ENCODE measurements around the gene SAG. TPM values are rescaled to one million over a fixed set of nuclear protein-coding genes. Genes with fewer than 3 reads are reported as not detected.

SAG gene
- total and polyA plus RNA-seq, 2 donors (not counting 3 experiments of a cell fraction or from before 2014, with no cell fraction given) = not detected

GRCh38 chr2:233265899-233266431 lies 41.7 kb upstream of the SAG start:
- intact Hi-C loops (cut with micrococcal nuclease) (no loop called here), dilution Hi-C loops (cut with MboI; ENCODE audit: extremely low pct_ligation_motif_present, low sequenced_read_pairs) (no loop called here)
- Histone ChIP-seq H3K27ac (ENCODE audit: insufficient read depth, low read depth, low read length) (no peak overlapping the region), H3K4me2 (ENCODE audit: insufficient read depth, low read length) (no peak overlapping the region), H3K9ac (replicated peaks; ENCODE audit: extremely low read depth, insufficient read depth, low read length) (no peak overlapping the region), H3K27me3 (ENCODE audit: control insufficient read depth in 2 of 2, insufficient read depth in 2 of 2, low read length in 2 of 2) (no peaks in the 10 kb centered on the region), H4K20me1 (replicated peaks; ENCODE audit: control insufficient read depth, extremely low read depth, insufficient read depth, low read length) (no peaks in the 10 kb centered on the region), H3K36me3 (ENCODE audit: control insufficient read depth in 2 of 2, extremely low read depth in 1 of 2, insufficient read depth in 2 of 2, low read length in 2 of 2) (peaks cover 26 to 44% of the 10 kb centered on the region in 2 experiments), H3K4me1 (ENCODE audit: control insufficient read depth, extremely low read depth, insufficient read depth, low read length) (peaks cover 8% of the 10 kb centered on the region), H3K9me3 (replicated peaks; ENCODE audit: control insufficient read depth, insufficient read depth, low read length) (no peaks in the 10 kb centered on the region), H2AFZ (ENCODE audit: low read depth, low read length) (no peak overlapping the region), H3K4me3 (replicated peaks in 1 of 3; ENCODE audit: insufficient read depth in 1 of 3, low read depth in 1 of 3, low read length in 3 of 3) (no peak overlapping the region), H3K79me2 (ENCODE audit: control insufficient read depth, insufficient read depth, low read length) (peaks cover 9% of the 10 kb centered on the region), H3K9me1 (replicated peaks; ENCODE audit: control insufficient read depth, extremely low read depth, insufficient read depth, low read length) (no peaks in the 10 kb centered on the region)
- no TSS peak for BruUV-seq (replicated peaks)
- TF ChIP-seq MYC (IDR thresholded peaks at IDR 0.05; ENCODE audit: low read depth, low read length) (no peak), JUN (IDR thresholded peaks at IDR 0.05; ENCODE audit: borderline replicate concordance, insufficient read depth, insufficient read length, low read depth) (no peak), EZH2 (IDR thresholded peaks at IDR 0.05; ENCODE audit: borderline replicate concordance, low read depth, low read length, severe bottlenecking) (no peak), POLR2A (IDR thresholded peaks at IDR 0.05; ENCODE audit: low read depth, low read length) (no peak), POLR2AphosphoS5 (IDR thresholded peaks at IDR 0.05; ENCODE audit: insufficient read depth, low read depth, low read length) (no peak), GATA2 (IDR thresholded peaks at IDR 0.05; ENCODE audit: insufficient read depth, insufficient read length, low read depth, low read length) (no peak), FOS (IDR thresholded peaks at IDR 0.05; ENCODE audit: borderline replicate concordance, insufficient read depth, low read length) (no peak)
- TF ChIP-seq, protein P1, sequence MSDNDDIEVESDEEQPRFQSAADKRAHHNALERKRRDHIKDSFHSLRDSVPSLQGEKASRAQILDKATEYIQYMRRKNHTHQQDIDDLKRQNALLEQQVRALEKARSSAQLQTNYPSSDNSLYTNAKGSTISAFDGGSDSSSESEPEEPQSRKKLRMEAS (IDR thresholded peaks at IDR 0.05; ENCODE audit: insufficient read depth, insufficient read length) = no peak
- TF ChIP-seq, protein P2, sequence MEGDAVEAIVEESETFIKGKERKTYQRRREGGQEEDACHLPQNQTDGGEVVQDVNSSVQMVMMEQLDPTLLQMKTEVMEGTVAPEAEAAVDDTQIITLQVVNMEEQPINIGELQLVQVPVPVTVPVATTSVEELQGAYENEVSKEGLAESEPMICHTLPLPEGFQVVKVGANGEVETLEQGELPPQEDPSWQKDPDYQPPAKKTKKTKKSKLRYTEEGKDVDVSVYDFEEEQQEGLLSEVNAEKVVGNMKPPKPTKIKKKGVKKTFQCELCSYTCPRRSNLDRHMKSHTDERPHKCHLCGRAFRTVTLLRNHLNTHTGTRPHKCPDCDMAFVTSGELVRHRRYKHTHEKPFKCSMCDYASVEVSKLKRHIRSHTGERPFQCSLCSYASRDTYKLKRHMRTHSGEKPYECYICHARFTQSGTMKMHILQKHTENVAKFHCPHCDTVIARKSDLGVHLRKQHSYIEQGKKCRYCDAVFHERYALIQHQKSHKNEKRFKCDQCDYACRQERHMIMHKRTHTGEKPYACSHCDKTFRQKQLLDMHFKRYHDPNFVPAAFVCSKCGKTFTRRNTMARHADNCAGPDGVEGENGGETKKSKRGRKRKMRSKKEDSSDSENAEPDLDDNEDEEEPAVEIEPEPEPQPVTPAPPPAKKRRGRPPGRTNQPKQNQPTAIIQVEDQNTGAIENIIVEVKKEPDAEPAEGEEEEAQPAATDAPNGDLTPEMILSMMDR (IDR thresholded peaks at IDR 0.05; ENCODE audit: extremely low read depth in 1 of 2, insufficient read depth in 1 of 2, low read depth in 1 of 2, low read length in 2 of 2) = no peak
- ChIA-PET CTCF (no interaction called here), POLR2A (no interaction called here)
- FAIRE-seq (no peak), DNase-seq (ENCODE audit: low read depth, low spot score) (no peak)
